GM12878 (cell line): ENCODE results near the gene MN1. TPM values are rescaled to one million over a fixed set of nuclear protein-coding genes. Genes with fewer than 3 reads are reported as not detected.

Experiments used
- ATAC-seq: fragments of 200-7000 bp; cut with Tn5 transposase; 3 replicates; pipeline ENCODE4 v1.9.1; 2020; ENCODE audit warnings: mild to moderate bottlenecking, moderate library complexity
- BruUV-seq: library from RNA; stranded (reverse); fragments of 400-500 nt; replicated peaks from 2 replicates; lab custom pipeline; 2021; lab: Mats Ljungman, UMichigan
- CTCF ChIA-PET: fragments of 300-600 bp; sonication (Branson Sonifier 250); formaldehyde crosslinking; extraction: SDS; loops from one replicate; lab custom pipeline; 2021; ENCODE audit warnings: inconsistent platforms; lab: Yijun Ruan, JAX
- POLR2A ChIA-PET: fragments of 350-600 bp; formaldehyde crosslinking; extraction: SDS; loops from one replicate; lab custom pipeline; 2021; ENCODE audit warnings: inconsistent platforms; lab: Charles Lee
- RAD21 ChIA-PET: fragments of 300-600 bp; sonication (Branson Sonifier 250); formaldehyde crosslinking; loops from one replicate; lab custom pipeline; 2023; ENCODE audit warnings: antibody characterized with exemption; ENCODE audit not compliant: unreplicated experiment; lab: Charles Lee
- SMC1A ChIA-PET: fragments of 300-600 bp; sonication (Branson Sonifier 250); formaldehyde crosslinking; loops from one replicate; lab custom pipeline; 2023; ENCODE audit not compliant: unreplicated experiment, uncharacterized antibody; lab: Charles Lee
- DNase-seq: peaks from one replicate; pipeline ENCODE4 v3.0.0-alpha.2; 2011; ENCODE audit warnings: low read depth, low spot score
- FAIRE-seq: peaks from 3 replicates; lab custom pipeline; 2011; peaks lifted over from hg19 to GRCh38; lab: Jason Lieb, UNC
- H2AFZ ChIP-seq: 2 replicates; pipeline ENCODE4 v1.6.0; 2011; ENCODE audit warnings: low read depth, low read length, control low read depth; ENCODE audit not compliant: control insufficient read depth
- H3K27ac ChIP-seq: 2 replicates; pipeline ENCODE4 v1.5.1; 2011; ENCODE audit warnings: control low read depth; ENCODE audit not compliant: control insufficient read depth, insufficient read depth
- H3K27me3 ChIP-seq, 2 experiments: replicated peaks in 1 of 2; 2 replicates each; pipeline versions ENCODE4 v1.6.0 to v1.6.1; 2011; ENCODE audit warnings: low read length in 1 of 2; ENCODE audit not compliant: control insufficient read depth in 2 of 2, insufficient read depth in 2 of 2
- H3K36me3 ChIP-seq, 2 experiments: 2 replicates each; pipeline ENCODE4 v1.5.1; 2011; ENCODE audit warnings: low read length in 1 of 2; ENCODE audit not compliant: control insufficient read depth in 2 of 2, insufficient read depth in 2 of 2
- H3K4me1 ChIP-seq: 2 replicates; pipeline ENCODE4 v1.6.1; 2011; ENCODE audit warnings: mild to moderate bottlenecking, low read length, moderate library complexity, mixed read lengths; ENCODE audit not compliant: control insufficient read depth, insufficient read depth
- H3K4me2 ChIP-seq: 2 replicates; pipeline ENCODE4 v1.6.0; 2011; ENCODE audit warnings: control low read depth; ENCODE audit not compliant: control insufficient read depth, insufficient read depth
- H3K4me3 ChIP-seq: fragments of 200-600 bp; sonication (generic); 2 replicates; pipeline ENCODE4 v1.5.1; 2016
- H3K79me2 ChIP-seq: 2 replicates; pipeline ENCODE4 v1.6.0; 2011; ENCODE audit warnings: low read length; ENCODE audit not compliant: control insufficient read depth, insufficient read depth
- H3K9ac ChIP-seq: 2 replicates; pipeline ENCODE4 v1.8.0; 2011; ENCODE audit warnings: low read length, control low read depth, mixed read lengths; ENCODE audit not compliant: control insufficient read depth, insufficient read depth
- H3K9me3 ChIP-seq: replicated peaks from 3 replicates; pipeline ENCODE4 v1.5.1; 2011; ENCODE audit warnings: mild to moderate bottlenecking, low read length; ENCODE audit not compliant: control insufficient read depth, insufficient read depth
- H4K20me1 ChIP-seq: 2 replicates; pipeline ENCODE4 v1.6.0; 2011; ENCODE audit not compliant: control insufficient read depth, insufficient read depth
- CTCF ChIP-seq, 3 experiments: IDR thresholded peaks in 2 of 3; conservative IDR thresholded peaks in 1 of 3; 2 replicates each; pipeline ENCODE4 v1.5.1; 2011; ENCODE audit warnings: low read depth in 3 of 3, low read length in 3 of 3, mild to moderate bottlenecking in 3 of 3, control low read depth in 2 of 3, moderate library complexity in 2 of 3, inconsistent platforms in 1 of 3, mixed read lengths in 1 of 3; ENCODE audit not compliant: control insufficient read depth in 2 of 3, insufficient read depth in 1 of 3; ENCODE audit errors: extremely low read depth in 1 of 3
- ETV6 ChIP-seq, 2 experiments: fragments of 450-650 bp in 1 of 2; IDR thresholded peaks in 1 of 2; conservative IDR thresholded peaks in 1 of 2; 2 replicates each; pipeline ENCODE4 v1.6.1; 2014; ENCODE audit warnings: antibody characterized with exemption in 1 of 2, borderline replicate concordance in 1 of 2, low read depth in 1 of 2, mild to moderate bottlenecking in 1 of 2, moderate library complexity in 1 of 2
- PAX8 ChIP-seq: fragments of 450-650 bp; IDR thresholded peaks from 2 replicates; pipeline ENCODE4 v1.6.1; 2017; ENCODE audit warnings: mild to moderate bottlenecking, moderate library complexity
- TCF12 ChIP-seq: IDR thresholded peaks from 2 replicates; pipeline ENCODE4 v1.6.1; 2011; ENCODE audit warnings: low read depth, mild to moderate bottlenecking, low read length
- WGBS: methylation state at CpG from one replicate; pipeline ENCODE4 v1.1.6; 2016; ENCODE audit warnings: low lambda C conversion rate; ENCODE audit not compliant: insufficient replicate concordance, insufficient coverage; ENCODE audit errors: missing lambda C conversion rate; 5-methylcytosine and 5-hydroxymethylcytosine counted together
- in situ Hi-C: fragments of 300-500 bp; cut with MboI; formaldehyde crosslinking; loops from 9 replicates; pipeline ENCODE4 v1.14.3; 2018; ENCODE audit warnings: mixed read lengths
- intact Hi-C: fragments of 100-400 bp; cut with micrococcal nuclease; formaldehyde crosslinking; loops from one replicate; pipeline ENCODE4 v1.14.2; 2022; ENCODE audit not compliant: unreplicated experiment
- polyA plus RNA-seq, 11 experiments: library from polyadenylated mRNA; depleted of rRNA in 4 of 11; unstranded in 6 of 11; stranded (reverse) in 5 of 11; fragments of >200 nt; fragmentation: Nextera tagmentation in 4 of 11; fragmentation: Illumina TruSeq in 1 of 11; extraction: Ambion mirVana in 4 of 11; extraction: Trizol in 1 of 11; gene quantifications; 1 replicate in 1 of 11; 2 replicates in 10 of 11; pipeline versions ENCODE4 v1.2.1 to v1.2.3, GENCODE V29; 2011 to 2016; ENCODE audit warnings: inconsistent platforms in 2 of 11, missing spikeins in 2 of 11, low read depth in 1 of 11
- total RNA-seq, 4 experiments: library from RNA; depleted of rRNA in 3 of 4; stranded (reverse); fragments of >200 nt in 3 of 4; fragmentation: Illumina TruSeq in 1 of 4; extraction: Trizol in 1 of 4; gene quantifications; 2 replicates each; pipeline versions ENCODE4 v1.2.1 to v1.2.3, GENCODE V29; 2013 to 2021

MN1 gene
- total and polyA plus RNA-seq, 10 of the 15 experiments (the other 5 are each of a cell fraction or from before 2014, with no cell fraction given) = under 0.01 to 0.24 (median 0.03) TPM; not detected in 3

- 47% methylated on average over 6 of the region's 6 CpGs for WGBS
- TF ChIP-seq PAX8 (no peak), CTCF (IDR thresholded peaks at IDR 0.05 in 2 of 3, conservative IDR thresholded peaks at IDR 0.05 in 1 of 3; ENCODE audit: control insufficient read depth in 2 of 3, extremely low read depth in 1 of 3, insufficient read depth in 1 of 3, low read depth in 3 of 3, low read length in 3 of 3) (peak in 2 of 3 experiments; percentile 22 to 32; a peak in 2 of 6 replicates)
- ChIA-PET CTCF (interaction anchor here (0.9 kb wide), 1 partner anchor 182 kb away, joined by 3 read pairs; no protein-coding TSS in a partner anchor), SMC1A (no interaction called here), RAD21 (no interaction called here), POLR2A (no interaction called here)
- ATAC-seq (no peak), FAIRE-seq (no peak), DNase-seq (no peak)
- Histone ChIP-seq H3K27me3 (no peaks in the 10 kb centered on the region), H3K4me1 (no peaks in the 10 kb centered on the region), H3K79me2 (no peaks in the 10 kb centered on the region), H3K36me3 (no peaks in the 10 kb centered on the region), H3K27ac (no peak overlapping the region), H2AFZ (no peak overlapping the region), H4K20me1 (no peaks in the 10 kb centered on the region), H3K9me3 (no peaks in the 10 kb centered on the region), H3K4me3 (no peak overlapping the region), H3K4me2 (no peak overlapping the region), H3K9ac (no peak overlapping the region)
- intact Hi-C loops = no loop called here
- BruUV-seq = no TSS peak
- in situ Hi-C loops = no loop called here
Observed at GRCh38 chr22:27825174-27825573, 23.6 kb upstream of the MN1 start.

- ChIA-PET RAD21 (no interaction called here), CTCF (no interaction called here), SMC1A (interaction anchor here (0.7 kb wide), 1 partner anchor 603 kb away, joined by 3 read pairs; no protein-coding TSS in a partner anchor), POLR2A (no interaction called here)
- intact Hi-C loops (no loop called here), in situ Hi-C loops (no loop called here)
- H3K4me3 ChIP-seq = no peak overlapping the region
- TF ChIP-seq TCF12 (no peak), ETV6 (conservative IDR thresholded peaks at IDR 0.05 in 1 of 2, IDR thresholded peaks at IDR 0.05 in 1 of 2; ENCODE audit: borderline replicate concordance in 1 of 2, low read depth in 1 of 2) (no peak)
- no peak overlapping the region for H3K9ac ChIP-seq
- H3K27me3 ChIP-seq = no peaks in the 10 kb centered on the region
- H4K20me1 ChIP-seq = no peaks in the 10 kb centered on the region
- WGBS = 90% methylated on average over 1 of the region's 1 CpG
- no peaks in the 10 kb centered on the region for H3K9me3 ChIP-seq
- no peak for DNase-seq
- no peak overlapping the region for H3K27ac ChIP-seq
- no peak overlapping the region for H2AFZ ChIP-seq
- no peak for ATAC-seq
- no peaks in the 10 kb centered on the region for H3K79me2 ChIP-seq
- no peak overlapping the region for H3K4me2 ChIP-seq
- no TSS peak for BruUV-seq
- H3K36me3 ChIP-seq = no peaks in the 10 kb centered on the region
- no peak for FAIRE-seq
- no peaks in the 10 kb centered on the region for H3K4me1 ChIP-seq
Observed at GRCh38 chr22:27823221-27823620, 21.7 kb upstream of the MN1 start.
